Tibial nerve (tissue), 4 donors: ENCODE measurements around the gene AP2B1. TPM values are rescaled to one million over a fixed set of nuclear protein-coding genes. Genes with fewer than 3 reads are reported as not detected.

Source experiments
- DNase-seq, 2 donors: peaks; one replicate each; pipeline ENCODE4 v3.0.0-alpha.2; 2019; ENCODE audit warnings: low spot score in 2 of 2
- H3K27ac ChIP-seq, 4 donors: fragments of 200-600 bp; sonication (generic) in 3 of 4; one replicate each; pipeline ENCODE4 v1.5.1; 2017 to 2019; ENCODE audit warnings: mild to moderate bottlenecking in 1 of 4
- H3K27me3 ChIP-seq, 2 donors: fragments of 200-600 bp; sonication (generic) in 1 of 2; one replicate each; pipeline versions ENCODE4 v1.5.1 to v1.6.0; 2017 to 2019
- H3K36me3 ChIP-seq, 3 donors: fragments of 200-600 bp; sonication (generic); one replicate each; pipeline ENCODE4 v1.5.1; 2018 to 2019
- H3K4me1 ChIP-seq, 4 donors: fragments of 200-600 bp; sonication (generic) in 3 of 4; one replicate each; pipeline ENCODE4 v1.5.1; 2017 to 2019
- H3K4me3 ChIP-seq, 4 donors: fragments of 200-600 bp; sonication (generic) in 3 of 4; one replicate each; pipeline ENCODE4 v1.5.1; 2017 to 2019; ENCODE audit warnings: mild to moderate bottlenecking in 1 of 4, moderate library complexity in 1 of 4
- H3K9me3 ChIP-seq, 4 donors: fragments of 200-600 bp; sonication (generic) in 3 of 4; one replicate each; pipeline ENCODE4 v1.5.1; 2017 to 2019
- CTCF ChIP-seq, 5 experiments: fragments of 200-600 bp in 3 of 5; fragments of 450-650 bp in 2 of 5; sonication (generic) in 3 of 5; IDR thresholded peaks; one replicate each; pipeline ENCODE4 v1.5.1; 2016 to 2019; ENCODE audit warnings: antibody characterized with exemption in 5 of 5, mild to moderate bottlenecking in 3 of 5, moderate library complexity in 2 of 5
- EP300 ChIP-seq, 2 donors: sonication (generic); formaldehyde crosslinking; IDR thresholded peaks; one replicate each; pipeline ENCODE4 v1.6.1; 2017; ENCODE audit warnings: antibody characterized with exemption in 2 of 2, mild to moderate bottlenecking in 1 of 2
- POLR2A ChIP-seq, 2 donors: fragments of 450-650 bp; IDR thresholded peaks; one replicate each; pipeline ENCODE4 v1.6.1; 2017; ENCODE audit warnings: antibody characterized with exemption in 2 of 2, mild to moderate bottlenecking in 2 of 2, moderate library complexity in 2 of 2
- WGBS, 2 donors: methylation state at CpG; one replicate each; pipeline ENCODE4 v1.1.5; 2018; 5-methylcytosine and 5-hydroxymethylcytosine counted together
- total RNA-seq, 4 donors: library from RNA; depleted of rRNA; stranded (reverse); fragments of >200 nt; gene quantifications; one replicate each; pipeline ENCODE4 v1.1.0, GENCODE V29; 2016

AP2B1 gene
- total RNA-seq, result 10 to 100 TPM; 59.9 to 77.7 (median 62.0) TPM

- Histone ChIP-seq H3K36me3 (peaks cover 0 to 5% (median 0%) of the 10 kb centered on the region in 3 donors), H3K4me3 (peak within 1 kb of the TSS; percentile 85 to 93 (median 86)), H3K27me3 (no peaks in the 10 kb centered on the region), H3K27ac (peak within 1 kb of the TSS; percentile 72 to 95 (median 94)), H3K4me1 (peaks cover 3 to 32% (median 12%) of the 10 kb centered on the region in 4 donors), H3K9me3 (no peaks in the 10 kb centered on the region)
- TF ChIP-seq POLR2A (IDR thresholded peaks at IDR 0.05) (peak; percentile 60 to 68), EP300 (IDR thresholded peaks at IDR 0.05) (peak; percentile 91 to 95), CTCF (IDR thresholded peaks at IDR 0.05) (peak in 2 of 5 experiments; percentile 20 to 43)
- peak; percentile 93 to 98 for DNase-seq
- WGBS, 2 donors, result 0% methylated on average over 50 of the region's 50 CpGs
Observed at GRCh38 chr17:35587074-35587961, at the start of gene AP2B1. AP2B1 (plus strand) TSS chr17:35587322; CDS start chr17:35594031, 6,709 bp downstream.

- DNase-seq, result no peak
- H3K27ac ChIP-seq, result peak within 1 kb of the TSS in 3 of 4 donors; percentile 46 to 76 (median 55)
- peaks cover 0 to 39% (median 13%) of the 10 kb centered on the region in 4 donors for H3K4me1 ChIP-seq
- TF ChIP-seq CTCF (IDR thresholded peaks at IDR 0.05) (no peak), EP300 (IDR thresholded peaks at IDR 0.05) (no peak), POLR2A (IDR thresholded peaks at IDR 0.05) (no peak)
- H3K9me3 ChIP-seq, result no peaks in the 10 kb centered on the region
- no peaks in the 10 kb centered on the region for H3K27me3 ChIP-seq
- peak within 1 kb of the TSS in 1 of 4 donors; percentile 6 for H3K4me3 ChIP-seq
- 34 to 37% methylated on average over 2 of the region's 2 CpGs for WGBS, 2 donors
- H3K36me3 ChIP-seq, result no peaks in the 10 kb centered on the region
Observed at GRCh38 chr17:35537601-35538141, 49.5 kb upstream of the AP2B1 start, which contains the start of gene SLFN12L. SLFN12L (minus strand) TSS chr17:35537678; CDS start chr17:35522364, 15,314 bp downstream.

- Histone ChIP-seq H3K4me3 (no peak overlapping the region), H3K27me3 (no peaks in the 10 kb centered on the region), H3K27ac (peak overlapping the region in 2 of 4 donors; percentile 47 to 49), H3K36me3 (no peaks in the 10 kb centered on the region), H3K4me1 (peaks cover 0 to 39% (median 13%) of the 10 kb centered on the region in 4 donors), H3K9me3 (no peaks in the 10 kb centered on the region)
- WGBS, 2 donors, result 40 to 46% methylated on average over 5 of the region's 5 CpGs
- TF ChIP-seq CTCF (IDR thresholded peaks at IDR 0.05), result peak in 1 of 5 experiments; percentile 2
- TF ChIP-seq EP300 (IDR thresholded peaks at IDR 0.05), result no peak
- TF ChIP-seq POLR2A (IDR thresholded peaks at IDR 0.05), result no peak
- no peak for DNase-seq
Observed at GRCh38 chr17:35539659-35540026, 47.5 kb upstream of the AP2B1 start.

- Histone ChIP-seq H3K27me3 (no peaks in the 10 kb centered on the region), H3K9me3 (no peaks in the 10 kb centered on the region), H3K27ac (peak overlapping the region in 3 of 4 donors; percentile 75 to 76 (median 76)), H3K4me3 (peak overlapping the region in 3 of 4 donors; percentile 21 to 44 (median 43)), H3K4me1 (peaks cover 0 to 39% (median 13%) of the 10 kb centered on the region in 4 donors), H3K36me3 (no peaks in the 10 kb centered on the region)
- 47 to 54% methylated on average over 8 of the region's 8 CpGs for WGBS, 2 donors
- TF ChIP-seq CTCF (IDR thresholded peaks at IDR 0.05) (no peak), EP300 (IDR thresholded peaks at IDR 0.05) (peak in 1 of 2 donors; percentile 19)
- DNase-seq, result peak; percentile 20 to 49
Observed at GRCh38 chr17:35540589-35541404, 46.3 kb upstream of the AP2B1 start.
